H9 (cell line): ENCODE data around the gene ARHGAP26. TPM values are rescaled to one million over a fixed set of nuclear protein-coding genes. Genes with fewer than 3 reads are reported as not detected.

Experiments used
- DNase-seq: peaks from one replicate; pipeline ENCODE4 v3.0.0-alpha.2; 2017
- H2AFZ ChIP-seq: one replicate; pipeline ENCODE4 v1.6.1; 2013; ENCODE audit warnings: mild to moderate bottlenecking, low read length, control low read depth, moderate library complexity
- H2AK5ac ChIP-seq: 2 replicates; pipeline ENCODE4 v1.6.1; 2013; ENCODE audit warnings: low read length, control low read depth, mixed read lengths; ENCODE audit not compliant: insufficient read length
- H2BK120ac ChIP-seq: one replicate; pipeline ENCODE4 v1.6.1; 2013; ENCODE audit warnings: low read depth, mild to moderate bottlenecking, low read length, control low read depth, inconsistent platforms; ENCODE audit not compliant: poor library complexity, severe bottlenecking
- H2BK12ac ChIP-seq: 2 replicates; pipeline ENCODE4 v1.6.1; 2013; ENCODE audit warnings: low read length, control low read depth, mixed read lengths, low read depth; ENCODE audit not compliant: insufficient read length
- H2BK15ac ChIP-seq: 2 replicates; pipeline ENCODE4 v1.6.1; 2013; ENCODE audit warnings: low read depth, low read length, control low read depth
- H2BK20ac ChIP-seq: one replicate; pipeline ENCODE4 v1.6.1; 2013; ENCODE audit warnings: low read depth, mild to moderate bottlenecking, low read length, control low read depth, inconsistent platforms; ENCODE audit not compliant: poor library complexity, severe bottlenecking
- H2BK5ac ChIP-seq: 2 replicates; pipeline ENCODE4 v1.6.1; 2013; ENCODE audit warnings: low read length, control low read depth, mixed read lengths; ENCODE audit not compliant: insufficient read length
- H3K14ac ChIP-seq: 2 replicates; pipeline ENCODE4 v1.6.1; 2013; ENCODE audit warnings: low read length, control low read depth; ENCODE audit not compliant: insufficient read depth
- H3K18ac ChIP-seq: 2 replicates; pipeline ENCODE4 v1.6.1; 2013; ENCODE audit warnings: low read depth, mild to moderate bottlenecking, mixed read lengths, low read length, control low read depth; ENCODE audit not compliant: insufficient read length
- H3K23ac ChIP-seq: 2 replicates; pipeline ENCODE4 v1.6.1; 2013; ENCODE audit warnings: low read length, control low read depth, mixed read lengths, low read depth; ENCODE audit not compliant: insufficient read length
- H3K23me2 ChIP-seq: 2 replicates; pipeline ENCODE4 v1.6.1; 2013; ENCODE audit warnings: low read depth, mild to moderate bottlenecking, mixed read lengths, low read length, control low read depth; ENCODE audit not compliant: insufficient read length, poor library complexity, severe bottlenecking
- H3K27ac ChIP-seq: 2 replicates; pipeline ENCODE4 v1.5.1; 2013; ENCODE audit warnings: low read length, control low read depth, mixed read lengths, low read depth; ENCODE audit not compliant: insufficient read length
- H3K27me3 ChIP-seq: 2 replicates; pipeline ENCODE4 v1.6.1; 2013; ENCODE audit warnings: low read length, control low read depth, inconsistent platforms; ENCODE audit not compliant: insufficient read depth
- H3K4ac ChIP-seq: 2 replicates; pipeline ENCODE4 v1.6.1; 2013; ENCODE audit warnings: low read depth, mild to moderate bottlenecking, control low read depth, inconsistent platforms, low read length, moderate library complexity
- H3K4me1 ChIP-seq: 2 replicates; pipeline ENCODE4 v1.6.1; 2013; ENCODE audit warnings: low read length, control low read depth, inconsistent platforms; ENCODE audit not compliant: insufficient read depth
- H3K4me2 ChIP-seq: 2 replicates; pipeline ENCODE4 v1.6.1; 2013; ENCODE audit warnings: low read length, control low read depth, mixed read lengths; ENCODE audit not compliant: insufficient read length, insufficient read depth
- H3K56ac ChIP-seq: 2 replicates; pipeline ENCODE4 v1.6.1; 2013; ENCODE audit warnings: low read depth, mild to moderate bottlenecking, mixed read lengths, low read length, control low read depth; ENCODE audit not compliant: insufficient read length
- H3K79me1 ChIP-seq: 2 replicates; pipeline ENCODE4 v1.6.1; 2013; ENCODE audit warnings: low read depth, mild to moderate bottlenecking, moderate library complexity, low read length, control low read depth, inconsistent platforms; ENCODE audit not compliant: insufficient read depth, poor library complexity, severe bottlenecking
- H3K79me2 ChIP-seq: 2 replicates; pipeline ENCODE4 v1.6.1; 2013; ENCODE audit warnings: low read length, control low read depth, inconsistent platforms; ENCODE audit not compliant: insufficient read depth
- H3K9ac ChIP-seq: 2 replicates; pipeline ENCODE4 v1.6.1; 2013; ENCODE audit warnings: low read length, control low read depth, mixed read lengths; ENCODE audit not compliant: insufficient read length; ENCODE audit errors: extremely low read depth
- H3K9me3 ChIP-seq: one replicate; pipeline ENCODE4 v1.6.1; 2013; ENCODE audit warnings: low read depth, low read length, inconsistent platforms; ENCODE audit not compliant: control insufficient read depth
- H3T11ph ChIP-seq: one replicate; pipeline ENCODE4 v1.6.1; 2013; ENCODE audit warnings: mild to moderate bottlenecking, low read length, control low read depth, inconsistent platforms
- H4K20me1 ChIP-seq: one replicate; pipeline ENCODE4 v1.6.1; 2013; ENCODE audit not compliant: control insufficient read depth, insufficient read length, insufficient read depth
- H4K5ac ChIP-seq: 2 replicates; pipeline ENCODE4 v1.6.1; 2013; ENCODE audit warnings: low read depth, mild to moderate bottlenecking, mixed read lengths, low read length, control low read depth; ENCODE audit not compliant: insufficient read length
- H4K8ac ChIP-seq: replicated peaks from 2 replicates; pipeline ENCODE4 v1.6.1; 2013; ENCODE audit warnings: low read length, control low read depth, mixed read lengths, low read depth; ENCODE audit not compliant: insufficient read length
- H4K91ac ChIP-seq: 2 replicates; pipeline ENCODE4 v1.6.1; 2013; ENCODE audit warnings: low read depth, mild to moderate bottlenecking, moderate library complexity, mixed read lengths, low read length, control low read depth; ENCODE audit not compliant: insufficient read length
- H3K27ac Mint-ChIP-seq, 3 experiments: 2 replicates in 2 of 3; 3 replicates in 1 of 3; pipeline ENCODE4 v1.8.0; 2020 to 2021; ENCODE audit warnings: mixed read lengths in 3 of 3, mild to moderate bottlenecking in 1 of 3, moderate library complexity in 1 of 3
- H3K27me3 Mint-ChIP-seq: 2 replicates; pipeline ENCODE4 v1.8.0; 2021; ENCODE audit warnings: low read depth, mild to moderate bottlenecking, moderate library complexity, mixed read lengths
- H3K36me3 Mint-ChIP-seq, 3 experiments: 2 replicates in 2 of 3; 3 replicates in 1 of 3; pipeline ENCODE4 v1.8.0; 2020 to 2021; ENCODE audit warnings: low read depth in 3 of 3, mixed read lengths in 3 of 3; ENCODE audit not compliant: insufficient read depth in 1 of 3
- H3K4me1 Mint-ChIP-seq, 2 experiments: 2 replicates each; pipeline ENCODE4 v1.8.0; 2020; ENCODE audit warnings: mixed read lengths in 2 of 2
- H3K4me3 Mint-ChIP-seq, 2 experiments: 2 replicates in 1 of 2; 3 replicates in 1 of 2; pipeline ENCODE4 v1.8.0; 2020 to 2021; ENCODE audit warnings: mild to moderate bottlenecking in 2 of 2, mixed read lengths in 2 of 2, moderate library complexity in 1 of 2
- H3K9me3 Mint-ChIP-seq, 2 experiments: 2 replicates in 1 of 2; 3 replicates in 1 of 2; pipeline ENCODE4 v1.8.0; 2020; ENCODE audit warnings: mild to moderate bottlenecking in 2 of 2, mixed read lengths in 2 of 2, moderate library complexity in 1 of 2
- WGBS: extraction: QIAGEN DNeasy Blood & Tissue Kit; methylation state at CpG from one replicate; pipeline ENCODE4 v1.1.7; 2013; ENCODE audit warnings: missing lambda C conversion rate, low lambda C conversion rate, mixed read lengths; ENCODE audit not compliant: insufficient read length; ENCODE audit errors: extremely low coverage; 5-methylcytosine and 5-hydroxymethylcytosine counted together
- total RNA-seq: library from RNA; stranded (reverse); gene quantifications from 2 replicates; pipeline ENCODE4 v1.2.1, GENCODE V29; 2021
- TF ChIP-seq, protein P1 (sequence below): fragments of 200-600 bp; sonication (generic); conservative IDR thresholded peaks from 3 replicates; pipeline ENCODE4 v1.8.0; 2021; ENCODE audit warnings: antibody characterized with exemption, mild to moderate bottlenecking

The ARHGAP26 gene
- total RNA-seq, 1 experiment from 2014 or later: 13.8 TPM

DNA sequence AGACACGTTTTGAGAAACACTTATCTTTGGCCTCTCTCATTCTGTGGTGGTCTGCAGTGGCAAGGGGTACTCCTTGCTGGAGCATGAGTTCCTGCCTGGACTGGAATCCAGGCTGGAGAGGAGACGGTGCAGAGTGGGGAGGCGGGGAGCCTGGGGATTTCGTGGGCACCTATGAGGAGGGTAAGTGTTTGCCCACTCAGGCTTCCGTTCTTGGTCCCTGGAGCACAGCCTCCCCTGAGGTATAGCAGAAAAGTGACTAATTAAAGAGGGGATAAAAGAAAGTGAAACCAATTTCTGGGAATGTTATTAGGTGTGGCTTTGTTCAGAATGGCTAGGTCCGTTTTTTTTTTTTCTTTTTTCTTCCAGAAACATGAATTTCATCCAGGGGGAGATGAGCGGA, 90.8 kb downstream of the ARHGAP26 start:
- no peak overlapping the region for H3K4me2 ChIP-seq
- no peak overlapping the region for H3K9ac ChIP-seq
- no peak overlapping the region for H3K56ac ChIP-seq
- H3K9me3 Mint-ChIP-seq: no peaks in the 10 kb centered on the region
- no peak overlapping the region for H2BK120ac ChIP-seq
- TF ChIP-seq, protein P1, sequence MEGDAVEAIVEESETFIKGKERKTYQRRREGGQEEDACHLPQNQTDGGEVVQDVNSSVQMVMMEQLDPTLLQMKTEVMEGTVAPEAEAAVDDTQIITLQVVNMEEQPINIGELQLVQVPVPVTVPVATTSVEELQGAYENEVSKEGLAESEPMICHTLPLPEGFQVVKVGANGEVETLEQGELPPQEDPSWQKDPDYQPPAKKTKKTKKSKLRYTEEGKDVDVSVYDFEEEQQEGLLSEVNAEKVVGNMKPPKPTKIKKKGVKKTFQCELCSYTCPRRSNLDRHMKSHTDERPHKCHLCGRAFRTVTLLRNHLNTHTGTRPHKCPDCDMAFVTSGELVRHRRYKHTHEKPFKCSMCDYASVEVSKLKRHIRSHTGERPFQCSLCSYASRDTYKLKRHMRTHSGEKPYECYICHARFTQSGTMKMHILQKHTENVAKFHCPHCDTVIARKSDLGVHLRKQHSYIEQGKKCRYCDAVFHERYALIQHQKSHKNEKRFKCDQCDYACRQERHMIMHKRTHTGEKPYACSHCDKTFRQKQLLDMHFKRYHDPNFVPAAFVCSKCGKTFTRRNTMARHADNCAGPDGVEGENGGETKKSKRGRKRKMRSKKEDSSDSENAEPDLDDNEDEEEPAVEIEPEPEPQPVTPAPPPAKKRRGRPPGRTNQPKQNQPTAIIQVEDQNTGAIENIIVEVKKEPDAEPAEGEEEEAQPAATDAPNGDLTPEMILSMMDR: no peak
- H3K4me1 ChIP-seq: peaks cover 22% of the 10 kb centered on the region
- no peak overlapping the region for H2BK5ac ChIP-seq
- H3K23me2 ChIP-seq: no peaks in the 10 kb centered on the region
- no peak overlapping the region for H3K27ac ChIP-seq
- H3T11ph ChIP-seq: no peak overlapping the region
- no peaks in the 10 kb centered on the region for H3K27me3 ChIP-seq
- H3K79me2 ChIP-seq: peaks cover 2% of the 10 kb centered on the region; the same call in 1 of the 2 replicates
- no peak overlapping the region for H4K91ac ChIP-seq
- peak overlapping the region in 2 of 3 experiments; percentile 59 to 85; a peak in 4 of 7 replicates for H3K27ac Mint-ChIP-seq
- no peak overlapping the region for H3K23ac ChIP-seq
- no CpG with 5 or more reads among the region's 7 CpGs for WGBS
- no peak overlapping the region for H2AK5ac ChIP-seq
- H3K36me3 Mint-ChIP-seq: no peaks in the 10 kb centered on the region
- H3K4ac ChIP-seq: no peak overlapping the region
- H3K27me3 Mint-ChIP-seq: no peaks in the 10 kb centered on the region
- H3K79me1 ChIP-seq: no peaks in the 10 kb centered on the region
- no peak overlapping the region for H2BK12ac ChIP-seq
- no peak overlapping the region for H3K4me3 Mint-ChIP-seq
- no peaks in the 10 kb centered on the region for H3K9me3 ChIP-seq
- H4K8ac ChIP-seq: no peak overlapping the region
- H3K18ac ChIP-seq: no peak overlapping the region
- H2AFZ ChIP-seq: no peak overlapping the region
- H2BK20ac ChIP-seq: no peak overlapping the region
- no peaks in the 10 kb centered on the region for H4K20me1 ChIP-seq
- H3K4me1 Mint-ChIP-seq: peaks cover 57% of the 10 kb centered on the region in 2 experiments
- H2BK15ac ChIP-seq: no peak overlapping the region
- DNase-seq: no peak
- H4K5ac ChIP-seq: no peak overlapping the region
- H3K14ac ChIP-seq: no peak overlapping the region
